Measurements from ENCODE around the gene IRF2.
A peak's percentile ranks its signal among the peaks of the same experiment; 100 is the strongest.

Gene IRF2

DNA sequence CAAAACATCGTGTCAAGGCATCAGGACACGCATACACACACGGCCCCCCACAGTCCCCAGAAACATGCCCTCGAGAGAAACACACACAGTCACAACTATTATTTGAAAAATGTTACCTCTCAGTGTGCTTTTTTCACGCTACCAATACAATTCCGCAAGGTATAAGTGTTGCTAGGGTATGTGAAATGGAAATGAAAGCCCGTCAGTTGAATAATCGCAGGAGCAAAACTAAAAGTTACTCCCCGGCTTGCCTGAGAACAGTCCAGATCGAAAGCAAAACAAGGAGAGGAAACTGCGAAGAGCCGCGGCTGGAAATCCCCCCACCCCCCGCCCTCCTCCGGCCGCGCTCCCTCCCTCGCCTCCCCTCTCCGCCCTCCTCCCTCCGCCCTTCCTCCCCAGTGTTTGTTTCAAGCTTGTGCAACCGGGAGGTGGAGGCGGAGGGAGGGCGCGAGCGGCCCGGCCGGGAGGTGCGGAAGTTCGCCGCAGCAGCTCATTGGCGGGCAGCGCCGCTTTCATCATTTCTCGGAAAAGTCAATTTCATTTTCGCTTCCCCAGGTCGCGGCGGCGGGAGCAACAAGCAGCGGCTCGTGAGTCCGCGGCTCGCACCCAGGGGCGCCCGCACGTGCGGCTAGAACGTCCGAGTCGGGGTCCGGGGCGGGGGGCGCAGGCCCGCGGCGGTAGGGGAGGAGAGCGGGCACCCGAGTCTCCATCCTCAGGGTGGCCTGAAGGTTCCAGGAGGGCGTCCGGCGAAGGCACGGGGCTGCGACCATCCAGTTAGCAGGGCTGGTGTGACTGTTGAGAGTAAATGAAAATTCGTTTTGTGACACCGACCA, at the start of gene IRF2:
IRF2 (minus strand) TSS at position 288 of the 833 bp plus-strand sequence. CDS start 45,486 bp downstream, outside the sequence.
- DNase-seq = peak; percentile 98

DNA sequence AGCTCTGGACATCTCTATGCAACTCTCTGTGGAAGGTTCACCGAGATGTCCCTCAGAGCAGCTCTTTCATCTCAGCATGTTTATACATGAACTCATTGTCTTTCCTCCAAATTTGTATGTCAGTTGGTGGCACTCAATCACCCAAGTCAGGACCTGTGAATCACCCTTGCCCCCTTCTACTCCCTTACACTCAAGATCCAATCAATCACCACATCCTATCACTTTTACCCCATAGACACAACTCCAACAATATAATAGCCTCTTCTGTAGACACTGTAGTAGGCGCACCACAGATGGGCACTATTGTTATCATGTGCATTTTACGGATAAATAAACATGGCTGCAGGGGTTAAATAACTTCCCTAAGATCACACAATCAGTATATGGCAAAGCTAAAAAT, 41.3 kb upstream of the IRF2 start:
- no peak for DNase-seq

DNA sequence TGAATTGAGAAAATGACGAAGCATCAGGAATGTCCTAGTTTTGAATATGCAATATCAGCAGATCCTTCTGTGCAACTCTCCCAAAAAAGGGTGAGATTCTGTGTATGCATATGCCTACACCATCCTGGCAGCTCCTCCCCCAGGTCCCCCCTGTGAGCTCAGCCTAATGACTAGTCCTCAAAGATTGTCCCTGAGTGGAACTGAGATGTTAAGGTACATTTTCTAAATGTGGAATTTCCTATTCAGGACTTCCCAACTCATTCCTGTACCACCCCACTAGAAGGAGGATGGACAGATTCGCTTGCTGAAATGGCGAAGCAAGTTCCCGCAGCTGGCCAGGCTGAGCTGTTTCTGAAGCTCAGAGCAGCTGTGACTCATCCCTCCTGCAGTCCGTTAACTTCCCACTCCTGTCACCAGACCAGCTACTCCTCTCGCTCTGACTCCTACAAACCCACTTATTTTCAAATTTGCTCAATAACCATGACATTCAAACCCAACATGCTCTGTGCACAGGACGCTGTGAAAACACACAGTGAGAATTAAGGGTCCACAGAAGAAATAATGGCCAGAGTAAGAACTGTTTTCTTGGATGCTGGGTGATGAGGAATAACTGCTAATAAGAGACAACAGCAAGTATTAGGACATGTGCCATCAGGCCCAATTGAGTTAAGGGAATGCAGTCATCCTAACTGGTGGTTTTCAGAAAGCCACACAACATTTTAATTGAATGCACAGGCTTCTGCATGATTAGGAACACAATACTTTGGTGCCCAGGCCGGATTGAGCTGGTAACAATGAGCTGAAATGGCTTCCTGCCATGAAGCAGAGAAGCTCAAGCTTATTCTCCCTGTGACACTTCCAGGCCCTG, 40.0 kb upstream of the IRF2 start:
- peak; percentile 87 for DNase-seq

DNA sequence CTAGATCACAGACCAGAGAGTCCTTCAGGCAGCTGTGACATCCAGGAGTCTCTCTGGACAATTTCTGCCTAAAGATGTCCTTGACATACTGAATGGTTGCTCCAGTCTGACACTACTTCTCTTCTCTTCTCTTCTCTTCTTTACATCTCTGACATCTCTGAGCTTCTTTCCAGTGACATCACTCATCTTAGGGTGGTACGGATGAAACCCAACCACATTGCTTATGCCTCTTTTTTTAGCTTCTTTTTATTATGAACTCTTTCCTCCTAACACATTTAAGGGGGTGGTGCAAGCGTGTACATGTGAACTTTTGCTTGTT, 39.4 kb upstream of the IRF2 start:
- DNase-seq = no peak

DNA sequence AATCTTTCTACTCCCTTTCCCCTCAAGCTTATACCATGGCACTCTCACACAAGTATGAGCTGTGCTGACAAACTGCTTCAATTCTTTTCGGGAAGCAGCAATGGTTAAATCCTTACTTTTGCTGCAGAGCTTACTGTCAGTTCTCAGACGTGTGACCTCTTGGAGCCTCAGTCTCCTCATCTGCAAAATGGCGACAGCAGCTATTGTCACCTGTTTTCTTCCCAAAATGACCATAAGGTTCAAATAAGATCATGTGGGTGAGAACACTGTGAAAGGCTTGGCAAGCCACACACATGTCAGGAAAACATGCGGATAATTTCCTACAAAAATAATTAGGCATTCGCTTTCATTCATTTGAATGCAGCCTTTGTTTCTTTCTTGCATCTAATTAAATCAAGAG, 36.8 kb upstream of the IRF2 start:
- no peak for DNase-seq

DNA sequence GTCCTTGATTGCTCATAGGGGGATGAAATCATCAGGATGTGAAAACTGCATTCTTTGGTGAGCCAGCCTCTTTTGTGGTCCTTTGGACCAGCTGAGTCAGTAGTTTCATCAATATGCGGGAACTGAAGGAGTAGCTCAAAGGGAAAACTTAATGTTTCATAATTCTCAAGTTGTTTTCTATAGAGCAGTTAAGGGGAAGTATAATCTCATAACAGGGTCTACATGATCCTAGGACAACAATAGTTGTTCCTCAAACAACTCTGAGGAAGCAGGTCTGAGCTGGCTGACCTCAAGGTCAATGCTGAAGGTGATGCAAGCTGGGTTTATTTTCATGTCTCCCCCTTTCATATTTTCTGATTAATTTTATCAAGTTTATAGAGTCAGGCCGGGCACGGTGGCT, 36.1 kb upstream of the IRF2 start:
- no peak for DNase-seq

DNA sequence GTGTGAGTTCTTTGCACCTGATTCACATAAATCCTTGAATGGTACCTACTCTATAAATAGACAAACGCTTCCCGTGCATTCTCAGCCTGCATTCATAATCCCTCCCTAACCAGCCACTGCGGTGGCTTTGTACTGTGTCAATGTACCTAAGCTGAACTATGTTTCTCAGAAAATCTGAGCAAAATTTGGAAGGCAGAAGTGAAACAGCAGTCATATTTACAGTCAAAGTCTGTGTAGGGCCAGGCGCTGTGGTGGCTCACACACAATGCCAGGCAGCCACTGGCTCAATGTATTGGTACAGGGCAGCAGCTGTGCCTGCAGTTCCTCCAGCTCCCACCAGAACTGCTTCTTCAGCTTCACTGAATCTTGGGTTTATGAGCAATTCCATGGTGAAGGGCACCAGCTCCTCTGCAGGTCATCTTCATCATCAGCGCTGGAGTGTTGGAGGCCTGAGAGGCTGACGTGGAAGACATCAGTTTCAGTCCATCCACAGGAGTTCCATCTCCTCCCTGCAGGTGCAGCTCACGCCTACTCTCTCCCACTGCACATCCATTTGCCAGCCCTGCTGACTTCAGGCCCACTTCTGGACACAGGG, 32.3 kb upstream of the IRF2 start:
- DNase-seq = peak; percentile 68

DNA sequence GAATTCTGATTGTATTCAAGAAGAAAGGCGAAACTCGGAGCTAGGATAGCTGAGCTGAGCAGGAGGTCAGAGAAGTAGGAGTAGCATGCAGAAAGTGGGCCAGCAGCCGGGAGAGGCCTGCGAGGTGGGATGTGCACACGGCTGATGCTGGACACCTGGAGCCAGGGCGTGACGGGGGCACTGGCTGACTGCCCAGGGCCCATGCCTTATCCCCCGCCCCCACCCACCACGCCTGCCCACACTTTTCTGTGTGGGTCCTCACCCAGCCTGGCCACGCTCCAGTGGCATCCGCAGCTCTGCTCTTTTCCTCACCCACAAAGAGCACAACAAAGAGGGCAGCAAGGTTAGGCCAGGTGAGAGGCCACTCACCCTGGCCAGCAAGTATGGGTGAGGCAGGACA, 30.0 kb upstream of the IRF2 start:
- no peak for DNase-seq

DNA sequence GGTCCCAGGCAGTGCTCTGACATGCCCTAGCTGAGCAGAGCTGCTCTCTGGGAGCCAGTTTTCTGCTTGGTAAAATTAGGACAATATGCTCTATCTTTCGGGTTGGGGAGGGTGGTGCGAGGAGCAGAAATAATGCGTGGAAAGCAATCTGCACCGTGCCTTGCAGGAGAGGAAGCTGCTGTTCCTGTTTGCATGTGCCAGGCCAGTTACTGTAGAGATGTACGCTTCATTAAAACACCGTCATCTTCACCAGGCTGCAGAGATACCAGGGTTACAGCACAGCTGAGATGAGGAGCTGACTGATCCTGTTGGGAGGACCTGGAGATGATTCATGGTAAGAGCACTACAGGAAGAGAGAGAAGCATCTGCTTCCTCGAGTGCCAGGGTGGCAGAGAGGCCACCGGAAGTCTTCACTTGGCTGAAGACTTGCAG, 29.5 kb upstream of the IRF2 start:
- peak; percentile 42 for DNase-seq

DNA sequence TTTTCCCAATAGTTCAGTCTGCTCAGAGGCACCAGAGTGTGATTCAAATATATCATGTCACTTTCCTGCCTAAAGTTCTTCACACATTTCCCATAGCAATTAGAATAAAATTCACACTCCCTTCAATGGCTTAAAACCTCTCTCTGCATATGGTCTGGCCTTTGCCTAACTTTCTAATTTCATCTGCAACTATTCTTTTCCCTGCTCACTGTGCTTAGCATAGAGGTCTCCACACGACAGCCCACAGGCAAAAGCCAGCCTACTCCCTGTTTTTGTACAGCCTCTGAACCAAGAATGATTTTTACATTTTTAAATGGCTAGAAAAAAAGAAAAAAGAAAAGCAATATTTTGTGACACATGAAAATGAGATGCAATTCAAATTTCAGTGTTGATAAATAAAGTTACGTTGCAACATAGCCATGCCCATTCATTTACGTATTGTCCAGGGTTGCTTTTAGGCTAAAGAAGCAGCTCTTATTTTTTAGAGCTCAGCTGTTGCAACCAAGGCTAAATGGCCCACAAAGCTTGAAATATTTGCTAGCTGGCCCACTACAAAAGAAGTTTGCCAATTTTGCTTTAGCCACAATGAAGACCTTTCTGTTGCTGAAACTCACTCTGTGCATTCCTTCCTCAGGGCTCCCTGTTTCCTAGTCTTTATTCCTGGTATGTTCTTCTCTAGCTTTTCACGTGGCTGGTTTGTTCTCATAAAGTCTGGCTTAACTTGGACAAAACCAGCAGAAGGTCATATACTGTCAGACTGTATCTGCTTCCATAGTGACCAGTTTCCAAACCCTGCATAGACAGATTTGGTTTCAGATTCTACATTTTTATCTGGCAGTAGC, 26.6 kb upstream of the IRF2 start:
- no peak for DNase-seq

DNA sequence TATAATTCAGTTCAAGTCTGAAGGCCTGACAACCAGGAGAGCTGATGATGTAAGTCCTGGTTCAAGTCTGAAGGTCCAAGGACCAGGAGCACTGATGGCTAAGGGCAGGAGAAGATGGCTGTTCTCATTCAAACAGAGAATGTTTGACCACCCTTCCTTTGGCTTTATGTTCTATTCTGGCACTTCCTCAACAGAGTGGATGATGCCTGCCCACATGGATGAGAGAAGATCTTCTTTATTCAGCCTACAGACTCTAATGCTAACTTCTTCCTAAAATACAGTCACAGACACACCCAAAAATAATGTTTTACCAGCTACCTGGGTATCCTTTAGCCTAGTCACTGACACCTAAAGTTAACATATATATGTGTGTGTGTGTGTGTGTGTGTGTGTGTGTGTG, 25.6 kb upstream of the IRF2 start:
- DNase-seq = no peak

DNA sequence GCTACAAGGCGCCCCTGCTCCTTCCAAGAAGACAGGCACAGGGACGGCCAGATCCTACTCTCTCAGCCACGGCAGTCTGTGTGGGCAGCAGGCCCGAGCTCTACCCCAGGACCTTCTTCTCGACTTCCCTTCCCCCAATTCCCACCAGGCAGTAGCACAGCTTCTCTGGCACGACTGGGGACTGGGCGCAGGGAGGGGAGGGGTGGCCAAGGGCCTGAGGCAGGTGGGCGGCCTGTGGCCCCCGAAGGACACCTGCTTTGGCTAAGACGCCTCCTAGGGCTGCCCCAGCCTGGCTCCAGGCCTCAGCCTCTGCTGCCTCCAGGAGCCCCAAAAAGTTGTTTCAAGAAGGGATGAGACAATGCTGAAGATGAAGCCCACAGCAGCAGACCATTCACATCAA, 24.2 kb upstream of the IRF2 start:
- no peak for DNase-seq

DNA sequence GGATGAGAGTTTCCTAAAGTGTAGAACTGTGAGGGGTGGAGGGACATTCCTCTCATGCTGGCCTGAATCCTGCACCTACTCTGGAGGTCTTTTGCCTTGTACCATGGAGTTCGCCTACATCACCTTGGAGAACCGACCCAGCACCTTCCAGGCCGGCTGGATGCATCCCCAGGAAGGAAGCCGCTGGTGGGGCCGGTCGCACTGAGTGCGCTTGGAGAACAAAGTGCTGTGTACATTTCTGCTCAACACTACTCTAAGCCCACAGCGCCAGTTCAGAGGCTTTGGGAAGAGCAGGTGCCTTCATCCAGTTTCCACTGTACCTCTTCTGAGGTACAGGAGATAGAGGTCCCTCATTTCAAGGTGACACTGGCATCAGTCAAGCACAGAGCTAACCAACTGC, 15.4 kb upstream of the IRF2 start:
- no peak for DNase-seq

DNA sequence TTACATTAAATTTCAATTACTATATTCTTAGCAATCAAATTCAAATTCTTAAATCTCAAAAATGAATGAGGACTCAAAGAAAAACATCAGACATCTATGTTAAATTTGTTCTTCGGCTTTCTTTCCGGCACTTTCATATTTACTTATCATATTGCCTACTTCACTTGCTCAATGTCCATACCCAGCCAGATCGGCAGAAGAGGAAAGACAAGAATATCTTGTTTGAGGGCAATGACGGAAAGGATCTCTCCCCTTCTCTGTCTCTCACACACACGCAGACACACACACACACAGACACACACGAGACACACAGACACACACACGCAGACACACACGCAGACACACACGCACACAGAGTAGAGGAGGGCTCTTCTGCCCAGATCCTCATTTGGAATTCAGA, 13.2 kb upstream of the IRF2 start:
- DNase-seq = no peak

DNA sequence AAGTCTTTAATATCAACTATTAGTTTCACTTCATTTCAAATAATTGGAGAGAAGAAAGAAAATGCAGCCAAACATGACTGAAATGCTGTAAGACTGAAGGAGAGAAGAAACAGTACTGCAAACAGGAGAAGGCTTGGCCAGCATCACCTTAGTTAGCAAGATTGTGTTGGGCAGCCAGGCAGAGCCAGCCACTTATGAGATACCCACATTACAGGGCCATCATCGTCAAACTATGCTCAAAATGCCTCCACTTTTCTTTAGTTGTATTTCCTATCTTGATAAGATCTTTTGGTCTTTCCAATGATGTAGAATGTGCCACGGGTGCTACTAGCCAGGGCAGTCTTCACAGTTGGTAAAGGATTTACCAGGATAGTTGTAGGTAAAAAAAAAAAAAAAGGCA, 10.9 kb upstream of the IRF2 start:
- no peak for DNase-seq

DNA sequence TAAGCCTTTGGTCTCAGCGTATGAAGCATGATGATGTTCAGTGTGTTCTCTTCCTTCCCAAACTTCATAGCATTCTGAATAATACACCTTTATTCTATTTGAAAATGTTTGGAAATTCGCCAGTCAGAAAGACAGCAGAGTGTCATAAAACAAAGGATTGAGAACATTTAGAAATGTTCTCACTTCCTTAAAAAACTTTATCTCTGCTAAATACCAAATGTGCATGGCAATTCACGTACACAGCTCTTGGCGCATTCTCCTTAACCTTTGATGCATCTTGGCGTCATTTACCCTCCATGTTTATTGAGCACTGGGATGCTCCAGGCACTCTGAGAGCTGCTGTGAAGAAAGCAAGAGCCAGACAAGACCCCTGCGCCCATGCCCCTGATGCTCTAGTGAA, 7.2 kb upstream of the IRF2 start:
- no peak for DNase-seq

DNA sequence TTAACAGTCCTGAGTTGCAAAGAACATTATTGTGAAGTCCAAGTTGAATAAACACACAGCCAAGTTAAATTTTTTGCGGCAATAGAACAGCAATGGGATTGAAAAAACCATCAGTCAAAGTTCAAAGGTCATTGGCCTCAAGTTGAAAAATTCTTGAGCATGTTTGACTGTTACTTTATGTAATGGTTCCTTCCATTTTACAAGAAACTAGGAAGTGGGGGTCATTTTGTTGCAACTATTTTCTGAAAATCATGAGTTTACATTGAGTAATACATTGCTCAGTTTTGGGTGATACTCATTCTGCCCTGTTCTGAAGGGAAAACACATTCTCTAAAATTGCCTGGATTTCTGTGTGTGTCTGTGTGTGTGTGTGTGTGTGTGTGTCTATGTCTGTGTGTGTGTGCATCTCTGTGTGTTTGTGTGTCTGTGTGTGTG, 5.2 kb upstream of the IRF2 start:
- no peak for DNase-seq

DNA sequence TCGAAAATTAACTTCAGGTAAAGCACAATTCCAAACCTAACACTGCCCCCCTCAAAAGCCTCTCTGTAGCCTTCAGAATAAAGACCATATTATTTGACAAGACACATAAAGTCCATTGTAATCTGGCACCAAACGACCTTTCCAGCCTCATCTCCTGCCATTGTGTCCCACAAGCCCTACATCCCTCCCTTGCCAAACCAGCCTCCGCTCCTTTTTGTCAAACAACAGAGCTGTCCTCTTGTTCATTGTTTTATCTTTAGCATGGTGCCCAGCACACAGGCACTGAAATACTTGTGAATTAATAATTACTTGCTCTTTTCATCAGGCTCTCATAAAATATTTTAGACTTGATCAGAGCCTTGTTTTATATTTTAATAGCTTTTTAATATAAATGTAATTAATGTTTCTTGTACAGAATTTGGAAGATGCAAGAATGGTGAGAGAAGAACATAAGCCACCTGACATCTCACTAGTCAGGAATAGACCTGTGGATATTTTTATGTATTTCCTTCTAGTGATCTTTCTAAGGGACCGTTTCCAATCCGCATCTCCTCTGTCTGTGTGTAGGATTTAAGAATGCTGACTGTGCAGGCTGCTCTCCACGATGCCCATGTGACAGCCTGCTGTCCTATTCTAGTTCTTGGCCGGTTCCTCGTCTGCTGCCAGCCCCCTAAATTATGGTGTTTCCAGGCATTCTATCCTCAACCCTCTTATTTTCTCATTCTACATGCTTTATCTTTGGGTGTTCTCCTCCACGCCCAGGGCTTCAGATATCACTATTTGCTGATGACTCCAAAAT, 3.0 kb upstream of the IRF2 start:
- DNase-seq = peak; percentile 32

DNA sequence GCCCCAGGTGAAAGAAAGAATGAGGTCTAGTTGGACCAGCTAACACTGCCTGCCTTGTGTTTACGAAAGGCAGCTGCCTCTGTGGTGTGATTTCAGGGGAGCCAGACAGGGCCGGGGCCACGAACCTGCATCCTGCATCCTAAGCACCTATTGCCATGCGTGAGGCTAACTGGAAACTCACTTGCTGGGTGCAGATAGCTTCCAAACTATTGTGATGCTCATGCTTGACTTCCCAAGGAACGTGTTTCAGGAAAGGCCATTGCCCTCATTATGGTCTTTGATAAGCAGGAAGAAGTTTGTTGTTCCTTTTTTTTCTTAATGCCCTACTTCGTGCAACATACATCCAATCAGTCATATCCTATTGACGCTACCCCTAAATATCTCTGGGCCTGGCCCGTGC, 2.3 kb upstream of the IRF2 start:
- DNase-seq = peak; percentile 52

DNA sequence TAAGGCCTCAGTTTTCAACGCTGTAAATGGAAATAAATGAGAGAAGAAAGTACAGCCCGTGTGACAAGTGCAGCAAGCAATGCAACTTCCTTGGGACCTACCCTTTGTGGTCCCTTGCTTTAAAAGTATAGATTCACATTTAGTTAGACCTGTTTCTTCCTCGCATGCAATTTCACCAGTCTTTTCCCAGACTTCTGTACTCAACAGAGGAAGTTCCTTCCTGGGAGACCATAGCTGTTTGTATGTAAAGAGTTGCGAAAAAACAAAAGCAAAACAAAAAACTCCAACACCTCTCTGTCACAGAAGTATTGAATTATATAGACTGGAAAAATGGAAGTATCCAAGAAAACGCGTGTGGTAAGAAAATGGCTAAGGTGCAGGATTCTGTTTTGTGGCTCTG, 1.1 kb upstream of the IRF2 start:
- no peak for DNase-seq

DNA sequence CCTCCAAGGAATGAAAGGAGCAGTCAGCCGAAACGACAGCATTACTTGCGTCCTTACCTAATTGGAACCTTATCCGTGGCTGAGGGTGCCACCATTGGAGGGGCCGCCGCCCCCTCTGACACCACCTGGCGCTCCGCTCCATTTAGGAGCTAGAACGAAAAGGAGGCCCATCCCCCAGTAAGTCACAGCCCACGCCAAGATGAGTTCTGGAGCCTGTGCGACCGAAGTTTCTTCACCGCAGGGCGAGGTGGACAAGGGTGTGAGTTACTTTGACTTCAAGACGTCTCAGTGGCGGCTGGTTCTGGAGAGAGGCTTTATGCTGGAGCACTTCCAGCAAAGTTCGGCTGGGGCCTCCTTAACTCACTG, 729 bp upstream of the IRF2 start:
- DNase-seq = peak; percentile 80
